Loucy (cell line): ENCODE results near the gene SORL1-AS1.

Experiments
- H2AFZ ChIP-seq: fragments of 200-600 bp; sonication (generic); 2 replicates; pipeline ENCODE4 v1.6.0; 2016; ENCODE audit warnings: antibody characterized with exemption, mild to moderate bottlenecking, low read length, moderate library complexity
- H3F3A ChIP-seq: fragments of 200-600 bp; 2 replicates; pipeline ENCODE4 v1.6.0; 2016; ENCODE audit warnings: antibody characterized with exemption, low read depth, mild to moderate bottlenecking
- H3K27me3 ChIP-seq: fragments of 200-600 bp; sonication (generic); 2 replicates; pipeline ENCODE4 v1.6.1; 2014; ENCODE audit warnings: low read length, mild to moderate bottlenecking; ENCODE audit not compliant: insufficient read depth, poor library complexity, severe bottlenecking
- H3K36me3 ChIP-seq: fragments of 200-600 bp; sonication (generic); 2 replicates; pipeline ENCODE4 v1.6.1; 2016; ENCODE audit warnings: low read length; ENCODE audit not compliant: insufficient read depth
- H3K4me1 ChIP-seq: fragments of 200-600 bp; sonication (generic); 2 replicates; pipeline ENCODE4 v1.5.1; 2014; ENCODE audit warnings: low read length, mild to moderate bottlenecking; ENCODE audit not compliant: insufficient read depth, poor library complexity, severe bottlenecking
- H3K4me2 ChIP-seq: fragments of 200-600 bp; sonication (generic); 2 replicates; pipeline ENCODE4 v1.6.0; 2014; ENCODE audit warnings: antibody characterized with exemption, low read length, low read depth, mild to moderate bottlenecking; ENCODE audit not compliant: poor library complexity, severe bottlenecking
- H3K4me3 ChIP-seq: fragments of 200-600 bp; sonication (generic); 2 replicates; pipeline ENCODE4 v1.5.1; 2014; ENCODE audit warnings: low read length, mild to moderate bottlenecking, mixed read lengths; ENCODE audit not compliant: poor library complexity, severe bottlenecking
- H3K79me2 ChIP-seq: fragments of 200-600 bp; sonication (generic); 2 replicates; pipeline ENCODE4 v1.6.1; 2014; ENCODE audit warnings: low read length; ENCODE audit not compliant: insufficient read depth
- H3K9ac ChIP-seq: fragments of 200-600 bp; sonication (generic); 2 replicates; pipeline ENCODE4 v1.6.0; 2014; ENCODE audit warnings: mild to moderate bottlenecking, low read depth, low read length, moderate library complexity; ENCODE audit not compliant: poor library complexity, severe bottlenecking
- H3K9me2 ChIP-seq: fragments of 200-600 bp; sonication (generic); replicated peaks from 2 replicates; pipeline ENCODE4 v1.6.1; 2016; ENCODE audit warnings: low read depth, low read length, mixed read lengths
- H3K9me3 ChIP-seq: fragments of 200-600 bp; sonication (generic); 2 replicates; pipeline ENCODE4 v1.6.1; 2014; ENCODE audit warnings: mild to moderate bottlenecking, antibody characterized with exemption, low read length, low read depth; ENCODE audit not compliant: insufficient read depth
- H4K20me1 ChIP-seq: fragments of 200-600 bp; sonication (generic); 2 replicates; pipeline ENCODE4 v1.6.0; 2014; ENCODE audit warnings: antibody characterized with exemption, low read length, mild to moderate bottlenecking; ENCODE audit not compliant: insufficient read depth, poor library complexity, severe bottlenecking
- CTCF ChIP-seq: fragments of 200-600 bp; sonication (generic); conservative IDR thresholded peaks from 2 replicates; pipeline ENCODE4 v1.5.1; 2014; ENCODE audit warnings: mild to moderate bottlenecking, antibody characterized with exemption, low read length
- EZH2phosphoT487 ChIP-seq: fragments of 200-600 bp; IDR thresholded peaks from 2 replicates; pipeline ENCODE4 v1.6.1; 2018; ENCODE audit warnings: antibody characterized with exemption, mild to moderate bottlenecking, moderate library complexity, borderline replicate concordance

The SORL1-AS1 gene

GRCh38 chr11:121446752-121447156, 6.0 kb downstream of the SORL1-AS1 start:
- Histone ChIP-seq H3K9ac (no peak overlapping the region), H3K9me2 (no peaks in the 10 kb centered on the region), H3K36me3 (no peaks in the 10 kb centered on the region), H3K4me1 (peaks cover 34% of the 10 kb centered on the region), H2AFZ (no peak overlapping the region), H3K27me3 (no peaks in the 10 kb centered on the region), H4K20me1 (no peaks in the 10 kb centered on the region), H3F3A (no peaks in the 10 kb centered on the region), H3K9me3 (no peaks in the 10 kb centered on the region), H3K4me3 (no peak overlapping the region), H3K4me2 (no peak overlapping the region), H3K79me2 (no peaks in the 10 kb centered on the region; the same call in 1 of the 2 replicates)
- TF ChIP-seq CTCF (peak; percentile 45; the same call in 1 of the 2 replicates), EZH2phosphoT487 (no peak)

GRCh38 chr11:121445071-121445768, 7.5 kb downstream of the SORL1-AS1 start:
- H3K9me2 ChIP-seq, result no peaks in the 10 kb centered on the region
- H3K9ac ChIP-seq, result no peak overlapping the region
- H3K79me2 ChIP-seq, result no peaks in the 10 kb centered on the region
- no peak overlapping the region for H2AFZ ChIP-seq
- H3K4me1 ChIP-seq, result peaks cover 21% of the 10 kb centered on the region
- no peak overlapping the region for H3K4me2 ChIP-seq
- H3F3A ChIP-seq, result no peaks in the 10 kb centered on the region
- H3K36me3 ChIP-seq, result no peaks in the 10 kb centered on the region
- no peak overlapping the region for H3K4me3 ChIP-seq
- no peaks in the 10 kb centered on the region for H4K20me1 ChIP-seq
- TF ChIP-seq CTCF (no peak), EZH2phosphoT487 (no peak)
- no peaks in the 10 kb centered on the region for H3K27me3 ChIP-seq
- H3K9me3 ChIP-seq, result no peaks in the 10 kb centered on the region

- Histone ChIP-seq H3K9ac (no peak overlapping the region), H3K79me2 (no peaks in the 10 kb centered on the region), H3K4me2 (no peak overlapping the region), H3K4me3 (no peak overlapping the region), H4K20me1 (no peaks in the 10 kb centered on the region), H3K27me3 (no peaks in the 10 kb centered on the region), H3K9me3 (no peaks in the 10 kb centered on the region), H3K36me3 (no peaks in the 10 kb centered on the region), H3K9me2 (no peaks in the 10 kb centered on the region), H2AFZ (no peak overlapping the region), H3K4me1 (peaks cover 19% of the 10 kb centered on the region), H3F3A (no peaks in the 10 kb centered on the region)
- TF ChIP-seq CTCF (no peak), EZH2phosphoT487 (no peak)
Measured at GRCh38 chr11:121444526-121444925, 8.2 kb downstream of the SORL1-AS1 start.
